ENCODE measurements around the gene SPINK4.

GRCh38 chr9:33227008-33227398, 13.0 kb upstream of the SPINK4 start:
- no peak for TF ChIP-seq EZH2 (optimal IDR thresholded peaks at IDR 0.05; ENCODE audit: low read depth, low read length)
- no peak for TF ChIP-seq CTCF (IDR thresholded peaks at IDR 0.05; ENCODE audit: low read length)
- no peak for TF ChIP-seq EZH2phosphoT487 (IDR thresholded peaks at IDR 0.05; ENCODE audit: low read length)
